Left hindlimb (tissue), 1 donor: ENCODE data around the gene SLC38A1.
A peak's percentile ranks its signal among the peaks of the same experiment; 100 is the strongest.
"Not testable (repeated sequence)": the region's sequence is repeated elsewhere in the genome, so short reads cannot be mapped to it uniquely, and the experiment has no call there.

Experiments used
- DNase-seq: peaks from one replicate; pipeline ENCODE4 v3.0.0-alpha.2; 2018

SLC38A1 gene

DNA sequence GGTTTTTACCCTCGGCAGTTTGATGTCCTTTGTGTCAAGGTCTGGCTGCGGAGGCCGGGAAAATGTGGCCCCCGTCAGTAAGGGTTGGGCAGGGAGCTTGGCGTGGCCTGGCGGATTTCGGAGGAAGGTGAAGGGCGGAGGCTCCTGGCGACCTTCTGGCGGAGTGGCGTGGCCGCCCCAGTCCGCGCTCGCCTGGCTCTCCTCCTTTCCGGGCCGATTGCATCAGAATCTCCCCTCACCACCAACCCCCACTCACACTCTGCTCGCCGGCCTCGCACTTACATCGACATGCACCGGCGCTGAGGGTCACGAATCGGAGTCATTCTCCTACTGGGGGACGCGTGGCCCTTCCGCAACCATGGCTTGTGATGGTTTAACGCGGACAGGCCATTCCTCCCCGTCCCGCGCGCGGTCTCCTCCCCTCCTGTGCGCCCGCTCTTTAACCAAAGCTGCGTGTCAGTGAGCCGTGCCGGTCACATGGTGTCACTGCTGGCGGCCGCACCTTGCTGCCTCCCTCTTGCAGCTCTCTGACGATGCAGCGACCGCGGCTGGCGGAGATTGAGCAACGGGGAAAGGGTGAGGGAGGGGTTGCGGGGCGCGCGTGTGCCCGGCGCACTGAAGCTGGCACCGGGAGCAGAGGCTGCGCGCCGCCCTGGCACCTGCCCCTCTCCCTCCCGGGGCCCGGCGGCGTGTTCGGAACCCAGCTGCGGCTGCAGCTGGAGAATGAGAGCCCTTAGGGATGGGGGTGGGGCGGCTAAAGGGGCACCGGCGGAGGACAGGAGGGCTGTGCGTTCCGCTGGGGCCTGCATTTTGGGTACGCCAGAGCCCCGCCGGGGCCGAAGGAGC is at the start of gene SLC38A1:
Gene SLC38A1 (minus strand): TSS at position 461 of the 846 bp plus-strand sequence. CDS start 29,243 bp downstream, outside the sequence.
- peak; percentile 81 for DNase-seq

DNA sequence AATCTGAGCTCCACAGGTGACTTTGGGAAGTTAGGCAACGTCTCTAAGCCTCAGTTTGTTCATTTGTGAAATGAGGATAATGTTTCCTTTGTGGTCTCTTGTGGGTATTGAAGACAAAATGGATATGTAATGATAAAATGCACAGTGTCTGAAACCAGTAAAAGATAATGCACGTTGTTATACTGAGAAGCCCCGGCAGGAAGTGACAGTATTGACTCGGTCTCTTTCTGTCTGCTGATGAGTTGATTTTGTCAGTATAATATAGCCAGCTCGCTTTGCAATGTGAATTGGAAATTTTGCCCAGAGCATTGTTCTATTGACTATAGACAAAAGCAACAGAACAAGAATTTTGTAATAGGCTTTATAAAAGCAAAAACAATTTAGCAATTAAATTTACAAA is 49.2 kb upstream of the SLC38A1 start:
- DNase-seq, result no peak

DNA sequence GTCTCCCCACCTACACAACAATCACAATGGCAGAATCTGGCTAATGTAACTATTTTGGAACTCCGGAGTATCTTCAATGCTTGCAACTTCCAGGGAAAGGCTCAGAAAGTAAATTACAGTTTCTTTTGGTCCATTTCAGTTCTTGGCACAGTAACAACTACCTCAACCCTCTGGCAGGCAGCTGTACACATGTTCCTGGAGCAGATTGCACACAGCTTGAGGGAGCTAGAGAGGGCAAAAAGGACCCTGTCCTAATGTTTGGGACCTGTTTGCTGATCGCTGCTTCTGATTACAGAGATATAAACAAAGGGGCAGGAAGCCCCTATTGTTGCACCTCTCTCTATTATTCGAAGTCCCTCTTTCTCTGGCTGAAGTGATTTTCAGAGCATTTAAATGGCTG is 35.2 kb upstream of the SLC38A1 start:
- no peak for DNase-seq

DNA sequence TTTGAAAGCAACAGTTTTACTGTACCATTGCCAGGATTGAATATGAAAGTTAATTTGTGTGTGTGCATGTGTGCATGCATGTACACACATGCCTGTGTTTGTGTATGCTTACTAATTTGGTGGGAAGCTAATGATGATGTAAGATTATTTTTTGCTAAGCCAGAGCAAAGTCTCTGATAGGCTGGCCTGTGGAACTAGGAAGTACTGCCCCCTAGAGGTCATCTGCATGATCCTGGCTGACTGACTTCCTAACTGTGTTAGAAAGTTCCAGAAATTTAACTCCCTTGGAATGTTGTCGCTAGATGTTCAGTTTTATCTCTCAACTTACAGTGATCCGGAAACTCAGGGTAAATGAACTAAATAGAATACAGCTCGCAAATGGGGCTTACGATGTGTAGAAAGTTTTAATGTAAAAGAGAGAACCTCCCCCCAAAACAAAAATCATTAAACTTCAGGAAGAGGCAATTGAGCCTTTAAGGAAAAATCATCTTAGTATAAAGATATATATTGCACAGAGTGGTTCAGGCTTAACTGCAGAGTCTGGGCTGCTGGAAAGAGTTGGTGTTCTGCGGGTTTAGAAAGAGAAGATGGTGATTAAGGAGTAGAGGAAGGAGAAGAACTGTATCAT is 34.3 kb upstream of the SLC38A1 start:
- no peak for DNase-seq

DNA sequence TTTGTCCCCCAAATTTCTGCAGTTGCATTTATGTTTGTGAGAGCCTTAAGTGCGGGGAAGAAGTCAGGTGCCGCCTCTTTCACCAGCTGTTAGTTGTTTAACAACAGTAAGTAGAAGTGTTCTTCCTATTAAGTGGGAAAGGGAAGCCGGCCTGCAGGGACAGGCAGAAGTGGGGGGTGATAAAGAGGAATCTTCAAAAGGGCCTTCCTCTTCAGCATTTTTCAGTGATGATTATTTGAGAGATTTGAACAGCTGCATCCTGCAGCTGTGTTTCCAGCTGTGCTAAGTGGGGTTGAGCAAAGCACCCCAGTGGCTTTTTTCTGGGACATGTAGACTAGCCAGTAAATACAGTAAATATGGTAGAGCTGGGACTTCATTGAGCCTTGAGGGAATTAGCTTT is 32.1 kb upstream of the SLC38A1 start:
- peak; percentile 74 for DNase-seq

DNA sequence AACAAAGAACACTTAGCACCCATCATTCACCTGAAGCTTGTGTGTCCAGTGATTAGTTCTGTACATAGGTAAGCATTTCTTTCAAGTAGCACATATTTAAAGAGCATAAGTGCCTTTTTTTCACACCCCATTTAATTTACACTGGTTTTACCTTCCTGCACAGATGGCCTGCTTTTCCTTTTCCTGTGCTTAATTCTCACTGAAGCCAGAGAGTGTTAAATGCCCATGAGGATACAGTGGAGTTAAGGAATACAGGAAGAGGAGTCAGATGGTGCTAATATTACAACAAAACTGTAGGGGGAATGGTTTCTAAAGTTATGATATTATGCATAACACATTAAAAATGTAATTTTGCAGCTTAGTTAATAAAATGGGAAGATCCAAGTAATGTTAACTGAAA is 31.0 kb upstream of the SLC38A1 start:
- DNase-seq, result no peak

DNA sequence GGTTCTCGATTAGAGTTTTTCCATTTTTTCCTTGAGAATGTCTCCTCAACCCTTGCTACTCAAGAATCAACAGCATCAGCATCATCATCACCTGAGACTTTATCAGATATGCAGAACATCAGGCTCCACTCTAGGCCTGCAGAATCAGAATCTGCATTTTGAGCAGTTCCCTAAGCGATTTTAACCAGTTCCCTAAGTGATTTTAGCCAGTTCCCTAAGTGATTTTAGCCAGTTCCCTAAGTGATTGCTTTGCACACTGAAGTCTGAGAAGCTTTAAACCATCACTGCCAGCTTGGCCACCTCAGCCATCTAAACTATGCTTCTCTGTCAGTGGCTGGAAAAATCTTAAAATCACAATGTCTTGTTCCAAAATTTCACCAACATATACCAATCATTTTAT is 29.4 kb upstream of the SLC38A1 start:
- no peak for DNase-seq

DNA sequence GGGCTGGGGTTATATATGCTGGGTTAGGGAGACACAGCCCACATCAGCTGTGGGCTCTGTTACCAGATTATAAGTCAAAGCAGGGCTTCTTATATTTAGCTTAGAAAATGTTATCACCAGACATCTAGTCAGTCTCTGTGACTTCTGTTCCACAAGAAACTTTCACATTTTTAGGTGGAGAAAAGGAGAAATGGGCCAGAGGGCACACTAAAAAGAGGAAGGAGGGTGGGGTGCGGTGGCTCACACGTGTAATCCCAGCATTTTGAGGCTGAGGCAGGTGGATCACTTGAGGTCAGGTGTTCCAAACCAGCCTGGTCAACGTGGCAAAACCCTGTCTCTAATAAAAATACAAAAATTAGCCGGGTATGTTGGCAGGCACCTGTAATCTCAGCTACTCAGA is 28.0 kb upstream of the SLC38A1 start:
- no peak for DNase-seq

DNA sequence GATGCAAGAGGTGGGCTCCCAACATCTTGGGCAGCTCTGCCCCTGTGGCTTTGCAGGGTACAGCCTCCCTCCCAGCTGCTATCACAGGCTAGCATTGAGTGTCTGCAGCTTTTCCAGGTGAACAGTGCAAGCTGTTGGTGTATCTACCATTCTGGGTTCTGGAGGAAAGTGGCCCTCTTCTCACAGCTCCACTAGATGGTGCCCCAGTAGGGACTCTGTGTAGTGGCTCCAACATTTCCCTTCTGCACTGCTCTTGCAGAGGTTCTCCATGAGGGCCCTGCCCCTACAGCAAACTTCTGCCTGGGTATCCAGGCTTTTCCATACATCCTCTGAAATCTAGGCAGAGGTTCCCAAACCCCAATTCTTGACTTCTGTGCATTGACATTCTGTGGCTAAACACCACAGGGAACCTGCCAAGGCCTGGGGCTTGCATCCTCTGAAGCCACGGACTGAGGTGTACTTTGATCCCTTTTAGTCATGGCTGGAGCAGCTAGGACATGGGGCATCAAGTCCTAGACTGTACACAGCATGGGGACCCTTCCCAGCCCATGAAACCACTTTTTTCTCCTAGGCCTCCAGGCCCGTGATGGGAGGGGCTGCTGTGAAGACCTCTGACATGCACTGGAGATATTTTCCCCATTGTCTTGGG is 24.0 kb upstream of the SLC38A1 start:
- no peak for DNase-seq

DNA sequence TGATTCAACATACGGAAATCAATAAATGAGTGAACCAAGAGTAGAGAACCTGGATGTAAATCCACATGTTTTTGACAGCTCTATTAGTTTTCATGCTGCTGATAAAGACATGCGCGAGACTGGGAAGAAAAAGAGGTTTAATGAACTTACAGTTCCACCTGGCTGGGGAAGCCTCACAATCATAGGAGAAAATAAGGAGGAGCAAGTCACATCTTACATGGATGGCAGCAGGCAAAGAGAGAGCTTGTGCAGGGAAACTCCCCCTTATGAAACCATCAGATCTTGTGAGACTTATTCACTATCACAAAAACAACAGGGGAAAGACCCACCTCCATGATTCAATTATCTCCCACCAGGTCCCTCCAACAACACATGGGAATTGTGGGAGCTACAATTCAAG is 23.1 kb upstream of the SLC38A1 start:
- DNase-seq, result not testable (repeated sequence)

DNA sequence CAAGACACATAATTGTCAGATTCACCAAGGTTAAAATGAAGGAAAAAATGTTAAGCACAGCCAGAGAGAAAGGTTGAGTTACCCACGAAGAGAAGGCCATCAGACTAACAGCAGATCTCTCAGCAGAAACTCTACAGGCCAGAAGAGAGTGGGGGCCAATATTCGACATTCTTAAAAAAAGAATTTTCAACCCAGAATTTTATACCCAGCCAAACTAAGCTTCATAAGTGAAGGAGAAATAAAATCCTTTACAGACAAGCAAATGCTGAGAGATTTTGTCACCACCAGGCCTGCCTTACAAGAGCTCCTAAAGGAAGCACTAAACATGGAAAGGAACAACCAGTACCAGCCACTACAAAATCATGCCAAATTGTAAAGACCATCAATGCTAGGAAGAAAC is 16.3 kb upstream of the SLC38A1 start:
- DNase-seq, result not testable (repeated sequence)

DNA sequence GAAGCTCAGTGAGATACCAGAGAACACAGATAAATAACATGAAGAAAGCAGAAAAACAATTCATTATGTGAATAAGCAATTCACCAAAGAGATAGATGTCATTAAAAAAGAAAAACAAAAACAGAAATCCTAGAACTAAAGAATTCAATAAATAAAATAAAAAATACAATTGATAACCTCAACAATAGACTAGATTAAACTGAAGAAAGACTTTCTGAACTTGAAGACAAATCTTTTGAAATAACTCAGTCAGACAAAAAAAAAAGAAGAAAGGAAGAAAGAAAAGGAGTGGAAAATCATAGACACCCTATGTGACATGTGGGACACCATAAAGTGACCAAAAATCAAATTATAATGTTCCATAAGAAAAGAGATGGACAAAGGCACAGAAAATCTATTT is 14.0 kb upstream of the SLC38A1 start:
- DNase-seq, result no peak

DNA sequence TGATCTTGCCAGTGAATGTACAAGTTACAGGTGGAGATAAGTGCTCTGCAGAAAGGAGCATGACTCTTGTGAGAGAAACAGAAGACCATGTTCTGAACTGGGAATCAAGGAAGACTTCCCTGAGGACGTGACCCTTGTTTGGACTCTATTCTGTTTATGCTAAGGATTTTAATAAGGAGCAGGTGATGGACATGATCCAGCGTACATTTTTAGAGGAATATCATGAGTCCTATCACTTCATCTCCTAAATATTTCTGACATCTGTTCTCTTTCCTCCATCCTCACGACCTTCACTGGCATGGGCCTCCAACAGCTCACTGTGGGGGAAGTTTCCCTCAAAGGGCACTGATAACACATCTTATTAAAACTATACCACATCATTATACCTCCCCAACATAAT is 7.9 kb upstream of the SLC38A1 start:
- no peak for DNase-seq

DNA sequence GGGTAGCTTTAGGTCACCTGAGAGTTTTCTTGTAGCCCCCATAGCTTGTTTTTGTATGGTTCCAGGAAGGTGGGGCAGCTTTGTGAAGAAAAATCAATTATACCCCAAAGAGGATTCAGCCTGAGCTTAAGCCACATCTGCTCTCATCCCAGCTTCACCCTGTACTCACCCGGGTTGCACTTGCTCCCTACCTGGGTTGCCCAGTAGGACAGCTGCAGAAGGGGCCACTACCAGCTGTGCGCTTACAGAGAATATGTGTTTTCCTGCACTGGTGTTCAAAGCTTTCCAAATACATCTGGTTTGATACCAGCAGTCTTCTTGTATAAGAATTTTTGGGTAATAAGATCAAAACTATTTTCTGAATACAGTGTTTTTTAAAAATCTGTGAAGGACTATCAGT is 3.0 kb upstream of the SLC38A1 start:
- DNase-seq, result no peak

DNA sequence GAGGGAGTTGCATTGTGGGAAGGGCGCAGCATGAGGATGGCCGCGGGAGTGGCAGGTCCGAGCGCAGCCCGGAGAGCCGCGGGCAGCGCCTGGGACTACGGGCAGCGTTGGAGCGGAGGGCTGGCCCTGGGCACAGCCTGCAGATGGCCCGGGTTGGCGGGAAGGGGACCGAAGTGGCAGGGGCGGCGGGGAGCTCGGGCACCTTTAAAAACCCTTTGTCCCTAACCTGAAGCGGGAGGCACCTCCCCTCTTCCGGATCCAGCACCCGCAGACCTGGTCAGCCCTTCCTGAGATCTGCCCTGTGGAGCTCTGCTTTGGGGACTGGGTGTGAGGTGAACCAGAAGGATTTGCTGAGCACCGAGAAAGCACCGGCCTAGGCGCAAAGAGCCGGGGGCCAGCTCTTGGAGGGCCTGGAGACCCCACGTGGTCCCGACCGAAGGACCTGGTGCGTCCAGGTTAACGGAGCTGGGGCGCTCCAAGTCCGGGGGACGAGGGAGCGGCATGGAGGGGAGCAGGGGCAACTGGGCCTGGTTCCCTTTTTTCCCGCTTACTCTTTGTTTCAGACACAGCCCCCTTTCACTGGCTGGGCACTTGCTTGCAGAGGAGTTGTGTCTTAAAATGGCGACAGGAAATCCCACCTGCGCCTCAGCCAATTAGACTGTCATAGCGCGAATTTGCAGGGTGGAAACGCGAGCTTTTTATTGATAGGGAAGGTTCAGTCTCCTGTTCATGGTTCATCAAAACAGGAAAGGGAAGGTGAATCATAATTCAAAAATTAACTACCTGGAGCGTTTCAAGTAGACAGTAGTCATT is 792 bp upstream of the SLC38A1 start:
- no peak for DNase-seq

DNA sequence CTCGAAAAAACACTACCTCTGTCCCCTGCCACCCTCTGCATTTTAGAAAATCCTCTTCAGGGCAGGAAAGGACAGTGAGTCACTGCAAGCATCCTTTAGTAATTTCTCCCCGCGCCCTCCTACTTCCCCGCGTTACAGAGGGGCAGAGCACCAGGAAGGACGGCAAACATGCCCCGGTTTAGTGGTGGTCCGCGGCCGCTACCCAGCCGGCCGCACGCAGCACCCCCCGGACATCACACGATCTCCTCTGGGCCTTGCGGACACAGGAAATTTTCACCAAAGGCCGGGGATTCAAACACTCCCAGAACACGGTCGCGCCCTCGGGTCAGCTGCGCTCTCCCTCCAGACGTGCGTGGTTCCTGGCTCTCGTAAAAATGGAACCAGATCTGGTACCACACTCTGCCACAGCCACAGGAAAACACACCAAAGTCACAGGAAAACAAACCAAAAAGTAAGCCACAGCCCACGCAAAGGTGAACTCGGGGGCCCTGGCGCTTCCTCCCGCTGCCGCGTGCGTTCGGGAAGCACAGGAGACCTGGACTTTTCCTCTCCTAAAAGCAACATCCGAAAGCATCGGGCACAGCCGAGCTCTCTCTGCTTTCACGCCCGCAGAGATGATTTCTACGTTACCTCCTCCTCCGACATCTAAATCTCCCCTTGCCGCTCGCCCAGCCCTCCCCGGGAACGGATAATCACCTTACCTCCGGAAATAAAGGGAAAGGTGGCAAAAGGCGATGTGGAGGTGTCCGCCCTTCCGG is 839 bp downstream of the SLC38A1 start:
- DNase-seq, result peak; percentile 43

DNA sequence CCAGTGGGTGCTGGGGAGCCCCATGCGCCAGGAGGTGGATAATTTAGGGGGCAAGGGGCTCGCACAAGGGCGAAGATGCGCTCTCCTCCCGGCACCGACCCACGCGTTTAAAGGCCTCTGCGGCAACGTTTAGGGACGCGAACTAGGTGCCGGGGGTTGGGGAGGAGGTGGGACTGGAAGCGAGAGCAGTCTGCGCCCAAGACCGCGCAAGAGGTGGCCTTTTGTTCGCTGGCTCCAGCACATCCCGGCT is 1.3 kb downstream of the SLC38A1 start:
- no peak for DNase-seq

DNA sequence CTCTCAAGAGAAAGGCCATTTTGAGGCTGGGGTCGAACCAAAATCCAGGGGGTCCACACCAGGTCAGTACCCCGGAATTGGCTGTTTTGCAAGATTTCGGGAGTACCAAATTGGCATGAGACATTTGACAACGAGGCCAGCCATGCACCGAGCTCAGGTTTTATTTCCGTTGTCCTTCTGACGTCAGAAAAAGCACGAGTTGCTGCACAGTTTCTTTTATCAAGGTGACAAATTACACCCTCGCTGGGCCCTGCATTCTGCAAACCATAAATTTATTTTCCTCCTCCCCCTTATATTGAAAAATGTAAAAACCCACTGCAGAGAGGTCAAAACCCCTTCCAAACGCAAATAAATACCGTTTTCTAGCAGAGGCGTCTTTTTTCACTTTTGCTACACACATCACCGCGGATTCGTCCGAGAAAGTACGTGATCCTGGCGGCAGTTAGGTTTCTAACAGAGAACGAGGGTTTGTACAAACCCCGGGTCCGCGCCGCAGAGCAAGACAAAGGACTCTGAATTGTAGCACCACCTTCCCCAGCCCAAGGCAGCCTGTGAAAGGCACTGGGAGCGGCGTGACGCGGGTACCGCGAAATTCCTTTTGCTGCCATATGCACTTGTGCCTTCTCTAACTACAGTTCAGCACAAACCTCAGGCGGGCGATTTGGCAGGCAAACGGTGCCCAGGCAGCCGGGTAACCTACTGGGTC is 1.8 kb downstream of the SLC38A1 start:
- peak; percentile 63 for DNase-seq

DNA sequence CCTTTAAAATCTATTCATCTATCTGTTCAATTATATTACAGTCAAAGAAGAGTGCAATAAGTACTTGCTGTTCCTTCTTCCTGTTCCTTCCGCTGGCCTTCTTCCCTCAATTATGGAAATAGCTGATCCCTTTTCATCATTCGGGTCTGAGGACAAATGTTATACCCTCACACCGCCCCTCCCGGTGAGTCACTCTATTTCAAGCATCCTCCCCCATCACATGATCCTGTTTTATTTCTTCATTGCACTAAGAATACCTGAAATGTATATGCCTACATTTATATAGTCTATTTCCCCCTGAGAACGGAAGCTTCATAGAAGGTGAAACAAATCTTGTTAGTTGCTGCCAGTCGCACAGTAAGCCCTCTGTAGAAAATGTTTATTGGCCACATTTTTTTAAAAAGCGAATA is 2.5 kb downstream of the SLC38A1 start:
- no peak for DNase-seq

DNA sequence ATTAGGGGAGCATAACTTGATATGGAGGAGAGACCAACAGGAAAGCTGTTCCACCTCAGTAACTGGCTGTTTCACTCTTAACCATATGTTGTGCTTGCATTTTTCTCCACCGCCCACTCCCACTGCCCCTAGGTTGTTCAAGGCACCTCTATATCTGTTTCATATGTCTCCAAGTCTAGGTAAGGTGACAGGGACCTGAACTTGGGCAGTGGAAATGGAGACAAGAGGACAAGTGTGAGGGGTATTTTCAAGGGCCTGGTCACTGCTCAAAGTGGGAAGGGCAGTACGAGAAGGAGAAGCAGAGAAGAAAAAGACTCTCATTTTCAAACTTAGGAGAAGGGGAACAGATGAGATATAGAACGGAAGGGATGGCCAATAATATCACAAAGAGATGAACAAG is 3.1 kb downstream of the SLC38A1 start:
- DNase-seq, result no peak

DNA sequence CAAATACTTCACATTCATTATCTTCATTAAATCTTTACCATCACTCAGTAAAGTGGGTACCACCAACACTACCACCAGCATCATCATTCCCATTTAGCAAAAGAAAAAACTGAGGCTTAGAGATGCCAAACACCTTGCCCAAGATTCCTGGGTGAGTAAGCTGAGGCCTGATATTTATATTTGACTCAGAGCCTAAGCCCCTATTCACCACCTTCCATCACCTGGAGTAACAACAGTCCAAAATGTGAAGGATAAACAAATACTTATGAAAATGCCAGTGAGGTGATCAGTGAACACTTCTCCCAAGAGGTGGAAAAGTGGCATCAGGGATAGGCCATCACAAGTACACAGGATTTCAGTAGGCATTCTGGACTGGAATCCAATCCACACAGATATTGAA is 3.7 kb downstream of the SLC38A1 start:
- no peak for DNase-seq

DNA sequence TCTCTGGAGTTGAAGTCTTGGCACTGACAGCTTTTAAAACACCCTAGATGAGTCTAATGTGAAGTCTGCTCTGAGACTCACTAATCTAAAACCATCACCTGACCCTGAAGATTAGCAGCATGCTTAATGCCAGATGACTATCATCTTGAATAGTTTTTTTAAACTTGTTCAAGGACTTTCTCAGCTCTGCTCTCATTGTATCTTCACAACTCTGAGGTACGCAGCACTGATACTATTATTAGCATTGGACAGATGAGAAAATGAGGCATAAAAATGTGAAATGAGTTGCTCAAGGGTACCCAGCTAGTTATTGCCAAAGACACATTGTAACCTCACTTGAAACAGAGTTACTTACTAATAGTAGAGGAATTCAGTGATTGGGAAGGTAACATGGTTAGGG is 4.8 kb downstream of the SLC38A1 start:
- DNase-seq, result no peak
